DOHH2 (cell line): ENCODE measurements around the gene SVIL.

Experiments used
- H3F3A ChIP-seq: fragments of 200-600 bp; sonication (generic), shearing (Covaris generic); 2 replicates; pipeline ENCODE4 v1.6.0; 2016; ENCODE audit warnings: antibody characterized with exemption, mild to moderate bottlenecking; ENCODE audit not compliant: control insufficient read depth, insufficient read depth
- H3K27ac ChIP-seq: fragments of 200-600 bp; sonication (generic); 2 replicates; pipeline ENCODE4 v1.5.1; 2014; ENCODE audit warnings: low read depth, mild to moderate bottlenecking, low read length, moderate library complexity
- H3K27me3 ChIP-seq: fragments of 200-600 bp; sonication (generic); 2 replicates; pipeline ENCODE4 v1.6.1; 2014; ENCODE audit warnings: mild to moderate bottlenecking, low read length, mixed read lengths; ENCODE audit not compliant: control insufficient read depth
- H3K36me3 ChIP-seq: fragments of 200-600 bp; sonication (generic); 2 replicates; pipeline ENCODE4 v1.6.1; 2014; ENCODE audit warnings: mild to moderate bottlenecking, low read length, moderate library complexity, mixed read lengths; ENCODE audit not compliant: control insufficient read depth
- H3K4me1 ChIP-seq: fragments of 200-600 bp; sonication (generic); 2 replicates; pipeline ENCODE4 v1.6.1; 2014; ENCODE audit warnings: mild to moderate bottlenecking, low read length, mixed read lengths; ENCODE audit not compliant: control insufficient read depth
- H3K4me2 ChIP-seq: fragments of 200-600 bp; sonication (generic); 2 replicates; pipeline ENCODE4 v1.6.0; 2014; ENCODE audit warnings: mild to moderate bottlenecking, low read length, moderate library complexity
- H3K4me3 ChIP-seq: fragments of 200-600 bp; sonication (generic); 2 replicates; pipeline ENCODE4 v1.5.1; 2014; ENCODE audit warnings: mild to moderate bottlenecking, low read length, mixed read lengths
- H3K79me2 ChIP-seq: fragments of 200-600 bp; sonication (generic); 2 replicates; pipeline ENCODE4 v1.6.1; 2014; ENCODE audit warnings: mild to moderate bottlenecking, low read length, mixed read lengths; ENCODE audit not compliant: control insufficient read depth
- H3K9me2 ChIP-seq: fragments of 200-600 bp; sonication (generic); replicated peaks from 2 replicates; pipeline ENCODE4 v1.6.1; 2014; ENCODE audit warnings: mild to moderate bottlenecking, low read length, mixed read lengths; ENCODE audit not compliant: control insufficient read depth
- H3K9me3 ChIP-seq: fragments of 200-600 bp; sonication (generic); 2 replicates; pipeline ENCODE4 v1.6.1; 2014; ENCODE audit warnings: antibody characterized with exemption, low read length, mixed read lengths; ENCODE audit not compliant: control insufficient read depth, insufficient read depth
- H4K20me1 ChIP-seq: fragments of 200-600 bp; sonication (generic); 2 replicates; pipeline ENCODE4 v1.6.0; 2014; ENCODE audit warnings: low read depth, mild to moderate bottlenecking, antibody characterized with exemption, low read length, moderate library complexity; ENCODE audit not compliant: control insufficient read depth, insufficient read depth
- CTCF ChIP-seq: fragments of 200-600 bp; sonication (generic); IDR thresholded peaks from one replicate; pipeline ENCODE4 v1.5.1; 2014; ENCODE audit warnings: antibody characterized with exemption, mild to moderate bottlenecking, low read depth, low read length; ENCODE audit not compliant: poor library complexity, severe bottlenecking
- EZH2phosphoT487 ChIP-seq: fragments of 200-600 bp; sonication (generic); IDR thresholded peaks from 2 replicates; pipeline ENCODE4 v1.6.1; 2017; ENCODE audit warnings: borderline replicate concordance, mild to moderate bottlenecking, antibody characterized with exemption, low read length, moderate library complexity, mixed read lengths

The SVIL gene

GRCh38 chr10:29647478-29647877 is 12.7 kb upstream of the SVIL start:
- H3K27ac ChIP-seq: no peak overlapping the region
- no peaks in the 10 kb centered on the region for H4K20me1 ChIP-seq
- H3F3A ChIP-seq: no peaks in the 10 kb centered on the region
- peaks cover 6% of the 10 kb centered on the region; the same call in 1 of the 2 replicates for H3K4me1 ChIP-seq
- H3K4me2 ChIP-seq: no peak overlapping the region
- H3K4me3 ChIP-seq: no peak overlapping the region
- H3K27me3 ChIP-seq: no peaks in the 10 kb centered on the region
- H3K36me3 ChIP-seq: no peaks in the 10 kb centered on the region
- H3K79me2 ChIP-seq: no peaks in the 10 kb centered on the region
- H3K9me3 ChIP-seq: no peaks in the 10 kb centered on the region
- no peak for TF ChIP-seq CTCF
- TF ChIP-seq EZH2phosphoT487: no peak
- H3K9me2 ChIP-seq: no peaks in the 10 kb centered on the region

DNA sequence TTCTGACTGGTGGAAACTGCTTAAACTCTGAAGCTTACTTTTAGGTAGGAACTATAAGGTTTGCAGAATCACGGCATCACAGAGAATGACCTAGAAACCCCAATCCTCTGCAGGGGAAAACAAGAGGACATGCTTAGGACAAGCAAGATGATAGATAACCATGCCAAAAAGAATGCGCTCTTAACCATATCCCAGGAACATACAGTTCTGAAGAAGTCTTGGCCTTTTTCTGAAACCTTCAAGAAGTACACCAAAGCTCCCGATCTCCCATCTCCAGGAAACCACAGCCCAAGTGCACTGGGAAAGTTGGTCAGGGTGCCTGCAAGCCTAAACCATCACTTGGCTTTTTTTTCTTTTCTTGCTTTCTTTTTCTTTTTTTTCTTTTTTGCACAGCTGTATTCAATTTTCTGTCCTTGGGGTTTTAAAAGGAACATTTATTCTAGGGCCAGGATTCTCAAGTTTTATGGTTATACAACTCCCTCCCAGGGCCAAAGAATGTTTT is 12.2 kb upstream of the SVIL start:
- Histone ChIP-seq H3K27me3 (no peaks in the 10 kb centered on the region), H4K20me1 (no peaks in the 10 kb centered on the region), H3K27ac (no peak overlapping the region), H3K9me2 (no peaks in the 10 kb centered on the region), H3K4me3 (no peak overlapping the region), H3K36me3 (no peaks in the 10 kb centered on the region), H3K9me3 (no peaks in the 10 kb centered on the region), H3K4me1 (peaks cover 6% of the 10 kb centered on the region; the same call in 1 of the 2 replicates), H3K4me2 (no peak overlapping the region), H3K79me2 (no peaks in the 10 kb centered on the region), H3F3A (no peaks in the 10 kb centered on the region)
- TF ChIP-seq CTCF (no peak), EZH2phosphoT487 (no peak)

DNA sequence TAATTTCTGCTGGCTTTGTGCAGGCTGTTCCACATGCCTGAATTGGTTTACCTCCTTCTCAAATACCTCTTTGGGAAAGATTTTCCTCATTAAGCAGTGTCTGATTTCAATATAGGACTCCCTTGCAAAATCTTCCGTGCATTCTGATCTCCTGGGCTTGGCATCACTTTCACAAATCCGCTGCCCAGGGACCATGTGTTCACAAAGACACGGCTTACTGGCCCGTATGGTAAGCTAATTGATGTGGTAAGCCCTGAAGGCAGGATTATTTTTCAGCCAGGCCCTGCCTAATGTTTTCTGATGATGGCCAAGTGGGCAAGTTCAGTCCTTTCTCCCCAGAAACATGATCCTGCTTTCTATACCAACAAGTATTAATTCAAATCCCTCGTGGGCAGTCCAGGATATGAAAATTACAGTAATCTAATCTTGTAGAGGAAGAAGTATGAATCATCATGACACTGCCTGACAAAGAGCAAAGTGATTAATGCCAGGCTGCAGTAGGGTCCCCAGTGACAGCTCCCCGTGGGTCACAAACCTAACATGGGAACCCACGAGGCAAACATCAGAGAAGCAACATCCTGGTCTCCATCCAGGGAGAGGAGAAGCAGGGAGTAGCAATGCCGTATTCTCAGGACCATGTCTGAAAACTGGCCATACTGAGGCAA is 11.6 kb upstream of the SVIL start:
- no peak overlapping the region for H3K27ac ChIP-seq
- H4K20me1 ChIP-seq: no peaks in the 10 kb centered on the region
- no peaks in the 10 kb centered on the region for H3K9me3 ChIP-seq
- TF ChIP-seq EZH2phosphoT487 (no peak), CTCF (no peak)
- H3F3A ChIP-seq: no peaks in the 10 kb centered on the region
- H3K4me2 ChIP-seq: no peak overlapping the region
- no peaks in the 10 kb centered on the region for H3K9me2 ChIP-seq
- no peaks in the 10 kb centered on the region for H3K79me2 ChIP-seq
- H3K4me1 ChIP-seq: peaks cover 6% of the 10 kb centered on the region; the same call in 1 of the 2 replicates
- H3K27me3 ChIP-seq: no peaks in the 10 kb centered on the region
- H3K36me3 ChIP-seq: no peaks in the 10 kb centered on the region
- H3K4me3 ChIP-seq: no peak overlapping the region
